Osteoblast (primary cell): ENCODE measurements around the gene CBX8. TPM values are rescaled to one million over a fixed set of nuclear protein-coding genes. Genes with fewer than 3 reads are reported as not detected.
A peak's percentile ranks its signal among the peaks of the same experiment; 100 is the strongest.

Source experiments
- DNase-seq: peaks from one replicate; pipeline ENCODE4 v3.0.0; 2011; ENCODE audit warnings: low spot score, mixed read lengths; ENCODE audit not compliant: insufficient read length; ENCODE audit errors: missing footprints
- H2AFZ ChIP-seq: 2 replicates; pipeline ENCODE4 v1.6.0; 2011; ENCODE audit warnings: mild to moderate bottlenecking, low read length
- H3K27ac ChIP-seq: 2 replicates; pipeline ENCODE4 v1.5.1; 2011; ENCODE audit warnings: mild to moderate bottlenecking, low read depth, low read length, moderate library complexity
- H3K27me3 ChIP-seq: 2 replicates; pipeline ENCODE4 v1.6.0; 2012; ENCODE audit warnings: mild to moderate bottlenecking, control low read depth, inconsistent platforms, low read length, moderate library complexity; ENCODE audit not compliant: insufficient read depth
- H3K36me3 ChIP-seq: 2 replicates; pipeline ENCODE4 v1.5.1; 2011; ENCODE audit warnings: mild to moderate bottlenecking, low read length, control low read depth, moderate library complexity; ENCODE audit not compliant: insufficient read depth
- H3K4me1 ChIP-seq: 2 replicates; pipeline ENCODE4 v1.5.1; 2011; ENCODE audit warnings: mild to moderate bottlenecking, low read length, control low read depth, moderate library complexity; ENCODE audit not compliant: insufficient read depth
- H3K4me2 ChIP-seq: 2 replicates; pipeline ENCODE4 v1.6.0; 2011; ENCODE audit warnings: mild to moderate bottlenecking, low read length; ENCODE audit not compliant: insufficient read depth
- H3K4me3 ChIP-seq: fragments of 200-600 bp; sonication (generic); 3 replicates; pipeline ENCODE4 v1.5.1; 2012; ENCODE audit warnings: mild to moderate bottlenecking, low read length, inconsistent platforms; ENCODE audit not compliant: insufficient read depth
- H3K79me2 ChIP-seq: 2 replicates; pipeline ENCODE4 v1.6.0; 2012; ENCODE audit warnings: mild to moderate bottlenecking, low read length, control low read depth, inconsistent platforms; ENCODE audit not compliant: insufficient read depth
- H3K9me3 ChIP-seq: 2 replicates; pipeline ENCODE4 v1.5.1; 2011; ENCODE audit warnings: low read depth, low read length, control low read depth
- H4K20me1 ChIP-seq: 2 replicates; pipeline ENCODE4 v1.6.0; 2012; ENCODE audit warnings: mild to moderate bottlenecking, low read length, control low read depth; ENCODE audit not compliant: insufficient read depth
- CTCF ChIP-seq: IDR thresholded peaks from 2 replicates; pipeline ENCODE4 v1.5.1; 2011; ENCODE audit warnings: mild to moderate bottlenecking, low read depth, low read length, moderate library complexity; ENCODE audit errors: extremely low read depth
- total RNA-seq: library from RNA; depleted of rRNA; stranded (reverse); fragments of >200 nt; gene quantifications from 2 replicates; pipeline ENCODE4 v1.2.3, GENCODE V29; 2012

Gene CBX8
- total RNA-seq, 1 donor: 3.3 TPM

- Histone ChIP-seq H3K4me2 (peak overlapping the region; percentile 41), H3K9me3 (no peaks in the 10 kb centered on the region), H3K27me3 (peaks cover 51% of the 10 kb centered on the region), H2AFZ (no peak overlapping the region), H4K20me1 (no peaks in the 10 kb centered on the region), H3K4me3 (no peak overlapping the region), H3K4me1 (peaks cover 4% of the 10 kb centered on the region), H3K36me3 (no peaks in the 10 kb centered on the region), H3K79me2 (no peaks in the 10 kb centered on the region), H3K27ac (no peak overlapping the region)
- TF ChIP-seq CTCF: no peak
- peak; percentile 98 for DNase-seq
These were observed 47.6 kb downstream of the CBX8 start for GRCh38 chr17:79749156-79749815.

- Histone ChIP-seq H3K9me3 (no peaks in the 10 kb centered on the region), H3K36me3 (no peaks in the 10 kb centered on the region), H3K4me1 (peaks cover 4% of the 10 kb centered on the region), H2AFZ (no peak overlapping the region), H3K4me2 (no peak overlapping the region), H3K27ac (no peak overlapping the region), H3K79me2 (no peaks in the 10 kb centered on the region), H3K4me3 (no peak overlapping the region), H4K20me1 (no peaks in the 10 kb centered on the region), H3K27me3 (peaks cover 51% of the 10 kb centered on the region)
- DNase-seq: peak; percentile 58
- no peak for TF ChIP-seq CTCF
These were observed 48.4 kb downstream of the CBX8 start for GRCh38 chr17:79748295-79749099.

GRCh38 chr17:79747508-79748294 lies 49.2 kb downstream of the CBX8 start:
- Histone ChIP-seq H3K4me3 (no peak overlapping the region), H3K27ac (no peak overlapping the region), H3K9me3 (no peaks in the 10 kb centered on the region), H3K36me3 (no peaks in the 10 kb centered on the region), H2AFZ (no peak overlapping the region), H4K20me1 (no peaks in the 10 kb centered on the region), H3K4me1 (peaks cover 4% of the 10 kb centered on the region), H3K27me3 (peaks cover 59% of the 10 kb centered on the region), H3K79me2 (no peaks in the 10 kb centered on the region), H3K4me2 (no peak overlapping the region)
- DNase-seq: peak; percentile 75
- no peak for TF ChIP-seq CTCF
